ENCODE data around the gene ELOVL5.

ELOVL5 gene

DNA sequence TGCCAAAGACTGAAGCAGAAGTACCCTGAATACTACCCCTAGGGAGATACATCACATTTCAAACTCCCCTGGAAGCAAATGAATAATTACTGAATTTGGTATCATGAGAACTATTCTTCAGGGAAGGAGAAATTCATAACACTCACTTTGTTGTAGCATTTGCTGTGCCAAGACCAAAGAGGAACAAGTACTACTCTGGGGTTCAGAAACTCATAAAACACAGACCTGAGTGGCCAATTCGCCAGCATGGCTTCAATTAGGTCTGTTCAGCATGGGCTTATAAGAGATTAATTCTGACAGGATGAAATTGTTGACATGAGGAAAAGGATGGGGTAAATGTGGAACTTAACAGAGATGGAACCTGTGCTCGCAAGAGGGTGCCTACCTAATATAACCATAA, 6.5 kb downstream of the ELOVL5 start:
- H3K4me1 ChIP-seq (ENCODE audit: insufficient read depth, low read length, poor library complexity, severe bottlenecking), result peaks cover 91% of the 10 kb centered on the region
- H3K9me2 ChIP-seq (replicated peaks; ENCODE audit: low read depth, low read length), result no peaks in the 10 kb centered on the region
- H2AFZ ChIP-seq (ENCODE audit: low read length), result no peak overlapping the region
- peaks cover 100% of the 10 kb centered on the region for H3K79me2 ChIP-seq (ENCODE audit: insufficient read depth, low read length)
- H3K9me3 ChIP-seq (ENCODE audit: insufficient read depth, low read depth, low read length), result no peaks in the 10 kb centered on the region
- H3K4me2 ChIP-seq (ENCODE audit: low read depth, low read length, poor library complexity, severe bottlenecking), result peak overlapping the region; percentile 97
- no peaks in the 10 kb centered on the region for H3F3A ChIP-seq (ENCODE audit: low read depth)
- TF ChIP-seq EZH2phosphoT487 (IDR thresholded peaks at IDR 0.05; ENCODE audit: borderline replicate concordance), result no peak
- TF ChIP-seq, protein P1, sequence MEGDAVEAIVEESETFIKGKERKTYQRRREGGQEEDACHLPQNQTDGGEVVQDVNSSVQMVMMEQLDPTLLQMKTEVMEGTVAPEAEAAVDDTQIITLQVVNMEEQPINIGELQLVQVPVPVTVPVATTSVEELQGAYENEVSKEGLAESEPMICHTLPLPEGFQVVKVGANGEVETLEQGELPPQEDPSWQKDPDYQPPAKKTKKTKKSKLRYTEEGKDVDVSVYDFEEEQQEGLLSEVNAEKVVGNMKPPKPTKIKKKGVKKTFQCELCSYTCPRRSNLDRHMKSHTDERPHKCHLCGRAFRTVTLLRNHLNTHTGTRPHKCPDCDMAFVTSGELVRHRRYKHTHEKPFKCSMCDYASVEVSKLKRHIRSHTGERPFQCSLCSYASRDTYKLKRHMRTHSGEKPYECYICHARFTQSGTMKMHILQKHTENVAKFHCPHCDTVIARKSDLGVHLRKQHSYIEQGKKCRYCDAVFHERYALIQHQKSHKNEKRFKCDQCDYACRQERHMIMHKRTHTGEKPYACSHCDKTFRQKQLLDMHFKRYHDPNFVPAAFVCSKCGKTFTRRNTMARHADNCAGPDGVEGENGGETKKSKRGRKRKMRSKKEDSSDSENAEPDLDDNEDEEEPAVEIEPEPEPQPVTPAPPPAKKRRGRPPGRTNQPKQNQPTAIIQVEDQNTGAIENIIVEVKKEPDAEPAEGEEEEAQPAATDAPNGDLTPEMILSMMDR (conservative IDR thresholded peaks at IDR 0.05; ENCODE audit: low read length), result no peak
- H3K36me3 ChIP-seq (ENCODE audit: insufficient read depth, low read length), result peaks cover 12% of the 10 kb centered on the region; the same call in 1 of the 2 replicates
- peak overlapping the region; percentile 86 for H3K4me3 ChIP-seq (ENCODE audit: low read length, poor library complexity, severe bottlenecking)
- H4K20me1 ChIP-seq (ENCODE audit: insufficient read depth, low read length, poor library complexity, severe bottlenecking), result peaks cover 99% of the 10 kb centered on the region
- H3K9ac ChIP-seq (ENCODE audit: low read depth, low read length, poor library complexity, severe bottlenecking), result peak overlapping the region; percentile 64
- no peaks in the 10 kb centered on the region for H3K27me3 ChIP-seq (ENCODE audit: insufficient read depth, low read length, poor library complexity, severe bottlenecking)

DNA sequence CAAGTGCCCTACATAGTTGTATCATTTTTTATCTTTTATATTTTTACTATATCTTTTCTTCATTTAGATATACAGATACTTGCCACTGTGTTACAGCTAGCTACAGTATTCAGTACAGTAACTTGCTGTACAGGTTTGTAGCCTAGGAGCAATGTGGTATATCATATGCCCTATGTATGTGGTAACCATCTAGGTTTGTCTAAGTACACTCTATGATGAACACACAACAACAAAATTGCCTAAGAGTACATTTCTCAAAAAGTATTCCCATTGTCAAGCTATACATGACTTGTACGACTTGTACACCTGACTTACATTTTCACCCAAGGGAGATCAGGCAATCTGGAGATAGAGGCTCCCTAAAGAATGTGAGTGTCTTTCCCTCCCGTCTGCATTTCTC, 8.2 kb downstream of the ELOVL5 start:
- peak overlapping the region; percentile 86 for H3K4me3 ChIP-seq (ENCODE audit: low read length, poor library complexity, severe bottlenecking)
- no peaks in the 10 kb centered on the region for H3K9me2 ChIP-seq (replicated peaks; ENCODE audit: low read depth, low read length)
- H3K79me2 ChIP-seq (ENCODE audit: insufficient read depth, low read length), result peaks cover 100% of the 10 kb centered on the region
- no peaks in the 10 kb centered on the region for H3F3A ChIP-seq (ENCODE audit: low read depth)
- H3K4me2 ChIP-seq (ENCODE audit: low read depth, low read length, poor library complexity, severe bottlenecking), result peak overlapping the region; percentile 97
- no peaks in the 10 kb centered on the region for H3K27me3 ChIP-seq (ENCODE audit: insufficient read depth, low read length, poor library complexity, severe bottlenecking)
- H4K20me1 ChIP-seq (ENCODE audit: insufficient read depth, low read length, poor library complexity, severe bottlenecking), result peaks cover 100% of the 10 kb centered on the region
- peaks cover 28% of the 10 kb centered on the region; the same call in 1 of the 2 replicates for H3K36me3 ChIP-seq (ENCODE audit: insufficient read depth, low read length)
- H3K9me3 ChIP-seq (ENCODE audit: insufficient read depth, low read depth, low read length), result no peaks in the 10 kb centered on the region
- peak overlapping the region; percentile 64 for H3K9ac ChIP-seq (ENCODE audit: low read depth, low read length, poor library complexity, severe bottlenecking)
- H3K4me1 ChIP-seq (ENCODE audit: insufficient read depth, low read length, poor library complexity, severe bottlenecking), result peaks cover 95% of the 10 kb centered on the region
- no peak overlapping the region for H2AFZ ChIP-seq (ENCODE audit: low read length)
- no peak for TF ChIP-seq EZH2phosphoT487 (IDR thresholded peaks at IDR 0.05; ENCODE audit: borderline replicate concordance)
- TF ChIP-seq, protein P1 (conservative IDR thresholded peaks at IDR 0.05; ENCODE audit: low read length), result no peak

DNA sequence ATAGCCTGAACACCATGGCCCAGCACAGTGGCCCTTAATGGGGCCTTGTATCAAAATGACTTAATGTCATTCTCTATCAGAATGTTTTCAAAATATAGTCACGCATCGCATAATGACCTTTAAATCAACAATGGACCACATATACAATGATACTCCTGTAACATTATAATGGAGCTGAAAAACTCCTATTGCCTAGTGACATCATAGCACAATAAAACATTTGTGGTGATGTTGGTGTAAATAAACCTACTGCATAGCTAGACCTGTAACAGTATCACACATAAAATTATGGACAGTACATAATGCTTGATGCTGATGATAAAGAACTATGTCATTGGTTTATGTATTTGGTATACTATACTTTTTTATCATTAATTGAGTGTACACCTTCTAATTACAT, 9.3 kb downstream of the ELOVL5 start:
- peak overlapping the region; percentile 63 for H3K4me2 ChIP-seq (ENCODE audit: low read depth, low read length, poor library complexity, severe bottlenecking)
- peaks cover 100% of the 10 kb centered on the region for H3K79me2 ChIP-seq (ENCODE audit: insufficient read depth, low read length)
- no peak overlapping the region for H3K9ac ChIP-seq (ENCODE audit: low read depth, low read length, poor library complexity, severe bottlenecking)
- no peaks in the 10 kb centered on the region for H3K9me3 ChIP-seq (ENCODE audit: insufficient read depth, low read depth, low read length)
- H4K20me1 ChIP-seq (ENCODE audit: insufficient read depth, low read length, poor library complexity, severe bottlenecking), result peaks cover 100% of the 10 kb centered on the region
- peak overlapping the region; percentile 35 for H3K4me3 ChIP-seq (ENCODE audit: low read length, poor library complexity, severe bottlenecking)
- no peaks in the 10 kb centered on the region for H3K9me2 ChIP-seq (replicated peaks; ENCODE audit: low read depth, low read length)
- no peaks in the 10 kb centered on the region for H3K27me3 ChIP-seq (ENCODE audit: insufficient read depth, low read length, poor library complexity, severe bottlenecking)
- H2AFZ ChIP-seq (ENCODE audit: low read length), result no peak overlapping the region
- TF ChIP-seq EZH2phosphoT487 (IDR thresholded peaks at IDR 0.05; ENCODE audit: borderline replicate concordance), result no peak
- TF ChIP-seq, protein P1 (conservative IDR thresholded peaks at IDR 0.05; ENCODE audit: low read length), result no peak
- peaks cover 95% of the 10 kb centered on the region for H3K4me1 ChIP-seq (ENCODE audit: insufficient read depth, low read length, poor library complexity, severe bottlenecking)
- peaks cover 28% of the 10 kb centered on the region; the same call in 1 of the 2 replicates for H3K36me3 ChIP-seq (ENCODE audit: insufficient read depth, low read length)
- H3F3A ChIP-seq (ENCODE audit: low read depth), result no peaks in the 10 kb centered on the region

Data from Loucy (cell line).